Ovary (tissue), 9 donors: ENCODE measurements around the gene CHD2. TPM values are rescaled to one million over a fixed set of nuclear protein-coding genes. Genes with fewer than 3 reads are reported as not detected.

Experiments
- DNase-seq, 5 donors: peaks; one replicate each; pipeline ENCODE4 v3.0.0-alpha.2; 2019 to 2020
- H3K27ac ChIP-seq, 2 donors: fragments of 200-600 bp; one replicate each; pipeline versions ENCODE4 v1.5.1 to v1.8.0; 2019 to 2022
- H3K27me3 ChIP-seq: fragments of 200-600 bp; one replicate; pipeline ENCODE4 v1.8.0; 2022
- H3K36me3 ChIP-seq: fragments of 200-600 bp; sonication (generic); one replicate; pipeline ENCODE4 v1.5.1; 2019
- H3K4me1 ChIP-seq: one replicate; pipeline ENCODE4 v1.8.1; 2013; ENCODE audit warnings: mild to moderate bottlenecking, moderate library complexity; ENCODE audit not compliant: insufficient read depth
- H3K4me3 ChIP-seq: fragments of 200-600 bp; sonication (generic); one replicate; pipeline ENCODE4 v1.5.1; 2017
- H3K9me3 ChIP-seq, 2 donors: fragments of 200-600 bp in 1 of 2; sonication (generic) in 1 of 2; one replicate each; pipeline versions ENCODE4 v1.5.1 to v1.8.1; 2013 to 2019; ENCODE audit warnings: mild to moderate bottlenecking in 1 of 2, moderate library complexity in 1 of 2
- EP300 ChIP-seq: sonication (generic); formaldehyde crosslinking; IDR thresholded peaks from one replicate; pipeline ENCODE4 v1.6.1; 2017; ENCODE audit warnings: antibody characterized with exemption
- POLR2A ChIP-seq: fragments of 450-650 bp; IDR thresholded peaks from one replicate; pipeline ENCODE4 v1.6.1; 2017; ENCODE audit warnings: antibody characterized with exemption, mild to moderate bottlenecking, moderate library complexity
- WGBS, 3 donors: extraction: QIAGEN DNeasy Blood & Tissue Kit in 1 of 3; methylation state at CpG; one replicate each; pipeline versions ENCODE4 v1.1.5 to v1.1.7; 2013 to 2017; 5-methylcytosine and 5-hydroxymethylcytosine counted together
- intact Hi-C, 4 donors: fragments of 100-400 bp; cut with DNase I; formaldehyde crosslinking; loops; one replicate each; pipeline versions ENCODE4 v1.11.0 to v1.15.1; 2022 to 2023
- polyA plus RNA-seq, 2 donors: library from polyadenylated mRNA; stranded (reverse); fragments of 200-250 nt in 1 of 2; fragments of 350-450 nt in 1 of 2; fragmentation: Illumina TruSeq in 1 of 2; extraction: RNeasy Lipid Tissue Mini Kit (QIAGEN cat#74804) in 1 of 2; gene quantifications; one replicate each; pipeline ENCODE4 v1.2.3, GENCODE V29; 2013 to 2014
- total RNA-seq, 7 donors: library from RNA; depleted of rRNA in 2 of 7; stranded (reverse); fragments of >200 nt in 2 of 7; fragmentation: NEBNext Ultra II Directional in 3 of 7; extraction: Animal tissue kit (Norgen Biotek cat#: 25700) in 3 of 7; gene quantifications; one replicate each; pipeline versions ENCODE4 v1.1.0 to v1.2.4, GENCODE V29; 2016 to 2023
- TF ChIP-seq, protein P1 (sequence below), 3 donors: fragments of 450-650 bp in 2 of 3; fragments of 200-600 bp in 1 of 3; IDR thresholded peaks; one replicate each; pipeline versions ENCODE4 v1.5.1 to v1.8.0; 2016 to 2022; ENCODE audit warnings: antibody characterized with exemption in 3 of 3, mild to moderate bottlenecking in 1 of 3
- donor health status: DM: no; HTN: no; CAD: no; lungs with moderate emphysema.
- donor health status: DM: no; HTN: no; CAD: no.
- donor health status: Bipolar disorder and iron deficiency.
- donor health status: DM: yes; HTN: yes; CAD: no.
- donor health status: DM: no; HTN: no; CAD: no.
- donor health status: DM: yes; HTN: yes; CAD: no.

The CHD2 gene
- total and polyA plus RNA-seq, 9 donors = 43.6 to 146 (median 98.2) TPM

DNA sequence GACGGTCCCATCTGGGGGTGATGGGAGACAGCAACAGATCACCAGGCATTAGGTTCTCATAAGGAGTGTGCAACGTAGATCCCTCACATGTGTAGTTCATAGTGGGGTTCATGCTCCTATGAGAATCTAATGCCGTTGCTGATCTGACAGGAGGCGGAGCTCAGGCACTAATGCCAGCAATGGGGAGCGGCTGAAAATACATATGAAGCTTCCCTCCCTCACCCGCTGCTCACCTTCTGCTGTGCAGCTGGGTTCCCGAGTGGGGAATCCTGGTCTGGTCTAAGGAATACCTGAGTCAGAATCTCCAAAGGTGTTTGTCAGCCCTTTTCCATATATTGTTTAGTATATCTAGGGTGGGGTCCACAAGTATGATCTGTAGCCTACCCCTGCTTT lies 52.3 kb downstream of the CHD2 start:
- TF ChIP-seq, protein P1, sequence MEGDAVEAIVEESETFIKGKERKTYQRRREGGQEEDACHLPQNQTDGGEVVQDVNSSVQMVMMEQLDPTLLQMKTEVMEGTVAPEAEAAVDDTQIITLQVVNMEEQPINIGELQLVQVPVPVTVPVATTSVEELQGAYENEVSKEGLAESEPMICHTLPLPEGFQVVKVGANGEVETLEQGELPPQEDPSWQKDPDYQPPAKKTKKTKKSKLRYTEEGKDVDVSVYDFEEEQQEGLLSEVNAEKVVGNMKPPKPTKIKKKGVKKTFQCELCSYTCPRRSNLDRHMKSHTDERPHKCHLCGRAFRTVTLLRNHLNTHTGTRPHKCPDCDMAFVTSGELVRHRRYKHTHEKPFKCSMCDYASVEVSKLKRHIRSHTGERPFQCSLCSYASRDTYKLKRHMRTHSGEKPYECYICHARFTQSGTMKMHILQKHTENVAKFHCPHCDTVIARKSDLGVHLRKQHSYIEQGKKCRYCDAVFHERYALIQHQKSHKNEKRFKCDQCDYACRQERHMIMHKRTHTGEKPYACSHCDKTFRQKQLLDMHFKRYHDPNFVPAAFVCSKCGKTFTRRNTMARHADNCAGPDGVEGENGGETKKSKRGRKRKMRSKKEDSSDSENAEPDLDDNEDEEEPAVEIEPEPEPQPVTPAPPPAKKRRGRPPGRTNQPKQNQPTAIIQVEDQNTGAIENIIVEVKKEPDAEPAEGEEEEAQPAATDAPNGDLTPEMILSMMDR (IDR thresholded peaks at IDR 0.05) = no peak
- TF ChIP-seq EP300 = no peak
- no peak for TF ChIP-seq POLR2A
- intact Hi-C loops = no loop called here
- Histone ChIP-seq H3K4me1 (no peaks in the 10 kb centered on the region), H3K9me3 (peaks cover 0 to 9% of the 10 kb centered on the region in 2 donors), H3K27me3 (no peaks in the 10 kb centered on the region), H3K4me3 (no peak overlapping the region), H3K27ac (no peak overlapping the region), H3K36me3 (no peaks in the 10 kb centered on the region)
- no peak for DNase-seq
- 90 to 94% (median 92%) methylated on average over 7 of the region's 7 CpGs for WGBS, 3 donors

DNA sequence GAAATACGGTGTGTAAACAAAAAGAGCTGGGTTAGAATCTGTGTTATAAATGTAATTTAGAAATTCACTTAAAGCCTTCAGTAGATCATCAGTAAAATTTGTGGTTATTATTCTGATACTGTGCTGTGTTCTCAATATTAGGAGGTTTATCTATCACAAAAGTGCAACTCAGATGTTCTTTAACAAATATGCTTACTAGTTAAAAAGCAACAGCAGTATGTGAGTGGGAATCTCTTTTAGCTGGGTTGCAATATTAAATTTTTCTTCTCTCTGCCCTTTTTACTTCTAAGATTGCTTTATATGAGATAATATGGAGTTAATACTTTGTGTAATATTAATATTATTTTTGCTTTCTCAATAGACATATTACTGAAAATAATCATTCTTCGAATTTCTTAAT lies 53.4 kb downstream of the CHD2 start:
- peaks cover 3% of the 10 kb centered on the region for H3K4me1 ChIP-seq
- TF ChIP-seq POLR2A (no peak), EP300 (no peak)
- TF ChIP-seq, protein P1 (IDR thresholded peaks at IDR 0.05) = no peak
- intact Hi-C loops = no loop called here
- DNase-seq = no peak
- H3K9me3 ChIP-seq = peaks cover 0 to 9% of the 10 kb centered on the region in 2 donors
- H3K4me3 ChIP-seq = no peak overlapping the region
- H3K27ac ChIP-seq = no peak overlapping the region
- WGBS, 3 donors = 75 to 89% (median 77%) methylated on average over 2 of the region's 2 CpGs
- no peaks in the 10 kb centered on the region for H3K27me3 ChIP-seq
- no peaks in the 10 kb centered on the region for H3K36me3 ChIP-seq

DNA sequence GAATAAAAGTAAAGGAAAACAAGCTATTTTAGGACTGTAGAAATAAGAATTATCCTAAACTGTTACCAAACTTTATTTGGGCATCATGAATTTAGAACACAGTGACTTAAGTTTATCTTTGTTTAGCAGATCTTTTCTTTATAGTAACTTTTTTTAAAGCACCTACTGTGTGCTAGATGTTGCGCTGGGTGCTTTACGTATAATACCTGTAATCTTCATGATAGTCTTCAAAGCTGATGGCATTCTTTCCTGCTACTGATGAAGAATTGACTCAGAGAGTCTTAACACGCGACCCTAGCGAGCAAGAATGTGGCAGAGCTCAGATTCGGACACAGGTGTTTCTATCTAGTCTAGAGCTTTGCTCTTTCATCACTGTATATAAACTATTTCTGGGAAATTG lies 53.9 kb downstream of the CHD2 start:
- Histone ChIP-seq H3K36me3 (no peaks in the 10 kb centered on the region), H3K27ac (no peak overlapping the region)

GRCh38 chr15:92954578-92954977 lies 54.5 kb downstream of the CHD2 start:
- H3K4me1 ChIP-seq = peaks cover 3% of the 10 kb centered on the region
- H3K9me3 ChIP-seq = peaks cover 0 to 3% of the 10 kb centered on the region in 2 donors
- WGBS, 3 donors = 95 to 96% (median 95%) methylated on average over 8 of the region's 8 CpGs
- H3K27me3 ChIP-seq = no peaks in the 10 kb centered on the region
- no peak overlapping the region for H3K4me3 ChIP-seq
- TF ChIP-seq, protein P1 (IDR thresholded peaks at IDR 0.05) = no peak
- TF ChIP-seq EP300 (no peak), POLR2A (no peak)
- H3K36me3 ChIP-seq = no peaks in the 10 kb centered on the region
- intact Hi-C loops = no loop called here
- H3K27ac ChIP-seq = no peak overlapping the region
- DNase-seq = no peak

More for the DNA sequence above, 53.9 kb downstream of the CHD2 start:
- TF ChIP-seq EP300 (no peak), POLR2A (no peak)
- TF ChIP-seq, protein P1 (IDR thresholded peaks at IDR 0.05) = no peak
- 96 to 99% (median 98%) methylated on average over 6 of the region's 6 CpGs for WGBS, 3 donors
- peaks cover 3% of the 10 kb centered on the region for H3K4me1 ChIP-seq
- no peak overlapping the region for H3K4me3 ChIP-seq
- no peaks in the 10 kb centered on the region for H3K27me3 ChIP-seq
- intact Hi-C loops = no loop called here
- H3K9me3 ChIP-seq = peaks cover 0 to 6% of the 10 kb centered on the region in 2 donors
- DNase-seq = no peak
